Measurements from ENCODE around the gene CFD.
"Not testable (repeated sequence)": the region's sequence is repeated elsewhere in the genome, so short reads cannot be mapped to it uniquely, and the experiment has no call there.

Gene CFD

GRCh38 chr19:858868-859843, at the start of gene CFD:
Gene CFD (plus strand): TSS chr19:859664. CDS start chr19:859690, 26 bp downstream.
- DNase-seq = no peak

DNA sequence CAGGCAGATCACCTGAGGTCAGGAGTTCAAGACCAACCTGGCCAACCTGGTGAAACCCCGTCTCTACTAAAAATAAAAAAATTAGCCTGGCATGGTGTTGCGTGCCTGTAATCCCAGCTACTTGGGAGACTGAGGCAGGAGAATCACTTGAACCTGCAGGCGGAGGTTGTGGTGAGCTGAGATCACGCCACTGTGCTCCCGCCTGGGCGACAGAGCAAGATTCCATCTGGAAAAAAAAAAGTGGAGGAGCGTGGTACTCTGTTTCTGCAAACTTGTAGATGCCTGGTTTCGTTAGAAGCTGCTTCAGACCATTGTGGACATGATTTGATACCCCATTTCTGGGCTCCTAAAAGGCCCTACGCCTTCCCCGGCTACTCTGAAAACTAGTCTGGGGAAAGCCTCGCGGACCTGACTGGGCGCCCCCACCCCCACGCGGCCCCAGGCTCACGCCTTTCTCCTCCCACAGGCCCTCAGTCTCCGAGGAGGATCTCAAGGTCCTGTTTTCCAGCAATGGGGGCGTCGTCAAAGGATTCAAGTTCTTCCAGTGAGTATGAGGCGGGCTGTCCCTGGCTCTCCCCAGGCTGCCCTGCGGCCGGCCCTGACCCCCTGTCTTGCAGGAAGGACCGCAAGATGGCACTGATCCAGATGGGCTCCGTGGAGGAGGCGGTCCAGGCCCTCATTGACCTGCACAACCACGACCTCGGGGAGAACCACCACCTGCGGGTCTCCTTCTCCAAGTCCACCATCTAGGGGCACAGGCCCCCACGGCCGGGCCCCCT, 49.2 kb upstream of the CFD start:
- no peak for DNase-seq

DNA sequence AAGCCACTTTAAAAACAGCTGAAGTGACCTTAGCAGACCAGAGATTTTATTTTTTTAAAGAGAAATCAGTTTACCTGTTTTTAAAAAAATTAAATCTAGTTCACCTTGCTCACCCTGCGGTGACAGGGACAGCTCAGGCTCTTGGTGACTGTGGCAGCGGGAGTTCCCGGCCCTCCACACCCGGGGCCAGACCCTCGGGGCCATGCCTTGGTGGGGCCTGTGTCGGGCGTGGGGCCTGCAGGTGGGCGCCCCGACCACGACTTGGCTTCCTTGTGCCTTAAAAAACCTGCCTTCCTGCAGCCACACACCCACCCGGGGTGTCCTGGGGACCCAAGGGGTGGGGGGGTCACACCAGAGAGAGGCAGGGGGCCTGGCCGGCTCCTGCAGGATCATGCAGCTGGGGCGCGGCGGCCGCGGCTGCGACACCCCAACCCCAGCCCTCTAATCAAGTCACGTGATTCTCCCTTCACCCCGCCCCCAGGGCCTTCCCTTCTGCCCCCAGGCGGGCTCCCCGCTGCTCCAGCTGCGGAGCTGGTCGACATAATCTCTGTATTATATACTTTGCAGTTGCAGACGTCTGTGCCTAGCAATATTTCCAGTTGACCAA, 48.5 kb upstream of the CFD start:
- DNase-seq = no peak

DNA sequence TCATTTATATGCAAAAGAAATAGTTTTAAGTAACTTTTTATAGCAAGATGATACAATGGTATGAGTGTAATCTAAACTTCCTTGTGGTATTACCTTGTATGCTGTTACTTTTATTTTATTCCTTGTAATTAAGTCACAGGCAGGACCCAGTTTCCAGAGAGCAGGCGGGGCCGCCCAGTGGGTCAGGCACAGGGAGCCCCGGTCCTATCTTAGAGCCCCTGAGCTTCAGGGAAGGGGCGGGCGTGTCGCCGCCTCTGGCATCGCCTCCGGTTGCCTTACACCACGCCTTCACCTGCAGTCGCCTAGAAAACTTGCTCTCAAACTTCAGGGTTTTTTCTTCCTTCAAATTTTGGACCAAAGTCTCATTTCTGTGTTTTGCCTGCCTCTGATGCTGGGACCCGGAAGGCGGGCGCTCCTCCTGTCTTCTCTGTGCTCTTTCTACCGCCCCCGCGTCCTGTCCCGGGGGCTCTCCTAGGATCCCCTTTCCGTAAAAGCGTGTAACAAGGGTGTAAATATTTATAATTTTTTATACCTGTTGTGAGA, 47.9 kb upstream of the CFD start:
- DNase-seq = no peak

DNA sequence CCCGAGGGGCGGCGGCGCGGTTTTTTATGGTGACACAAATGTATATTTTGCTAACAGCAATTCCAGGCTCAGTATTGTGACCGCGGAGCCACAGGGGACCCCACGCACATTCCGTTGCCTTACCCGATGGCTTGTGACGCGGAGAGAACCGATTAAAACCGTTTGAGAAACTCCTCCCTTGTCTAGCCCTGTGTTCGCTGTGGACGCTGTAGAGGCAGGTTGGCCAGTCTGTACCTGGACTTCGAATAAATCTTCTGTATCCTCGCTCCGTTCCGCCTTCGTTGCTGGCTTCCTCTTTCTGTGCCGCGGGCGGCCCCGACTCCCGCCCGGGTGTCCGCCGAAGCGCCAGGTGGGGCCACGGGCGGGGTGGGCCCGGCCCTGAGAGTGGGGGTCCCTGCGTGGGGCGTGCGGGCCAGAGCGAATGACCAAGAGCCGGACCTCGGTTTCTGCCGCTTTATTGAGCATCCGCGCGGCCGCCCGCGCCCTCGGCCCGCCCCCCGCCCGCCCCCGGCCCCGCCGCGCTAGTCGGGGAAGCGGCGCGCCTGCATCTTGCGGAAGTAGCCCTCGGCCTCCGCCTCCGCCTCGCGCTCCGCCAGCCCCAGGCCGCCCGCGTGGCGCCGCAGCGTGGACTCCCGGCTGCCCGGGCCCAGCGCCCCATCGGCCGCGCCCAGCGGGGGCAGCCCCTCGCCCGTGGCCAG, 47.3 kb upstream of the CFD start:
- DNase-seq = no peak

GRCh38 chr19:812747-813218, 46.7 kb upstream of the CFD start:
- no peak for DNase-seq

DNA sequence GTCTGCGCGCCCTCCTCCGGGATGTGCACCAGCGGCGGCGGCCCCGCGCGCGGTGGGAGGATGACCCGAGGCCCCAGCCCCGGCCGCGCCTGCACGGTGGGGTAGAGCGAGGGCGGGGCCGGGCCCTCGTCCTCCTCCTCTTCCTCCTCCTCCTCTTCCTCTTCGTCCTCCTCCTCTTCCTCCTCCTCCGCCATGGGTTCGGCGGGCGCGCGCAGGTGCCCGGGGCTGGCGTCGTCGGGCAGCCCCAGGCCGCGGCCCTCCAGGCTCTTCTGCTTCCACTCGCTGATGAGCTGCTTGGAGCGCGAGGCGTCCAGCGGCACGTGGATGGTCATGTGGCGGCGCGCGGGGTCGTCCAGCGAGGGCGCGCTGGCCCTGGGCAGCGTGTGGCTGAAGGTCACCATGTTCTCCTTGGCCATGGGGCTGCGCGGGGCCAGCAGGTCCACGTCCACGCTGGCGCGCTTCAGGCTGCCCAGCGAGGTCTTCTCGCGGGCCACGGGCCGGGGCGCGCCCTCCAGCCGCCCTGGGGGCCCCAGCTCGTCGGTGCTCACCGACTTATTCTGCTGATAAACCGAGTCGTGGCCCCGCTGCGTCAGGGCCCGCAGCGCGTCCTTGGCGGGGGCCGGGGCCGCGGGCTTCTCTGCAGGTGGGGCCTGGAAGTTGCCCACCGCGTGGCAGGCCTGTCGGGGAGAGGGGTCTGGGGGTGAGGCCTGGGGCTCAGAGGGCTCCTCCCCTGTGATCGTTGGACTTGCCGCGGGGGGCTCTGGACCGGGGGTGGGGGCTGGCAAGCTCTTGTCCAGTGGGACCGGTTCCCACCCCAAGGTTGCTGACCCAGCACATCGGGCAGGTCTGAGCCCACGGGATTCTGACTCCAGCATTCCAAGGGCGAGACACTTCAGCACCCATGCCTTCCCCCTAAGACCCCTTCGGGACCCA, 46.0 kb upstream of the CFD start:
- DNase-seq = no peak

GRCh38 chr19:814152-815078, 45.0 kb upstream of the CFD start:
- no peak for DNase-seq

GRCh38 chr19:815079-815774, 44.2 kb upstream of the CFD start:
- DNase-seq = no peak

- DNase-seq = no peak
Measured at GRCh38 chr19:815775-816499, 43.5 kb upstream of the CFD start.

DNA sequence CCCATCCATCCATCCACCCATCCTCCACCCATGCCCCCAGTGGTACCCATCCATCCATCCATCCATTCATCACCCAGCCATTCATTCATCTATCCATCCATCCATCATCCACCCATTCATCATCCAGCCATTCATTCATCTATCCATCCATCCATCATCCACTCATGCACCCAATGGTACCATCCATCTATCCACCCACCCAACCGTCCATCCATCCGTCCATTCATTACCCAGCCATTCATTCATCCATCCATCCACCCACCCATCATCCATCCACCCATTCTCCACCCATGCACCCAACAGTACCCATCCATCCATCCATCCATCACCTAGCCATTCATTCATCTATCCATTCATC, 43.0 kb upstream of the CFD start:
- no peak for DNase-seq

- not testable (repeated sequence) for DNase-seq
Measured at GRCh38 chr19:820212-820611, 39.3 kb upstream of the CFD start.

- DNase-seq = no peak
Measured at GRCh38 chr19:821231-821824, 38.1 kb upstream of the CFD start.

- no peak for DNase-seq
Measured at GRCh38 chr19:821825-822503, 37.5 kb upstream of the CFD start, which contains the start of gene PLPPR3. Gene PLPPR3 (minus strand): TSS chr19:821955. CDS start chr19:821559, 396 bp downstream.

DNA sequence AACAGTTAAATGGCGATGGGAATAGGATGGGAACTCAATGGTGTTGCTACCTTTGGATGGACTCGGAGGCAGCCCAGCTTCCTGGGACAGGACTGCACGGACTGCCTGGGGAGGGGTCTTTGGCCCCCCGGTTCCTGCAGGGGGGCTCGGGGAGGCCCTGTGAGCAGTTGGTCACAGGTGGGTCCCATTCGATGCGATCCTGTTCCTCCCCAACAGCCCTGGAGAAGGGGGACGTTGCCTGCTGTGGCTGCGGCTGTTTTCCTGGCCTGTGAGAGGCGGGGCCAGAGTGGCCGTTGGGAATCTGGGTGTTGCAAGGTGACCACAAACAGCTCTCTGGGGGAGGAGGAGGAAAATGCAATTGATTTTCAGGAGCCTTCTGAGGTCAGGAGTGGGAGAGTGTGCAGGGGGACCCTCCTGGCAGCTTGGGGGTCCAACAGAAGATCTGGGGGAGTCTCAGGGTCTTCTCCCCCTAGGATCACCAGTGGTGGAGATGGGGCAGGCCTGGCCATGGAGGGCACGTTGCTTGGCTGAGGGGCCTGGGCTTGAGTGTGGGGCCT, 35.8 kb upstream of the CFD start:
- DNase-seq = no peak

- no peak for DNase-seq
Measured at GRCh38 chr19:824885-825284, 34.6 kb upstream of the CFD start.

- no peak for DNase-seq
Measured at GRCh38 chr19:825897-826644, 33.4 kb upstream of the CFD start.
